Activated CD8-positive, alpha-beta memory T cell treated with anti-CD3 and anti-CD28 coated beads for 4 hours (primary cell): ENCODE results near the gene MYL11.

Source experiments
- DNase-seq, 2 donors: peaks; one replicate each; pipeline ENCODE4 v3.0.0-alpha.2; 2020; ENCODE audit warnings: low read depth in 2 of 2

The MYL11 gene

GRCh38 chr16:30421010-30421409 lies 46.4 kb downstream of the MYL11 start:
- DNase-seq = no peak
